HG03520 (cell line): ENCODE data around the gene GRIK2.

Experiments
- ATAC-seq: cut with Tn5 transposase; IDR thresholded peaks from one replicate; pipeline ENCODE4 v1.9.1; 2021; ENCODE audit warnings: mild to moderate bottlenecking, moderate library complexity; ENCODE audit not compliant: unreplicated experiment

The GRIK2 gene

DNA sequence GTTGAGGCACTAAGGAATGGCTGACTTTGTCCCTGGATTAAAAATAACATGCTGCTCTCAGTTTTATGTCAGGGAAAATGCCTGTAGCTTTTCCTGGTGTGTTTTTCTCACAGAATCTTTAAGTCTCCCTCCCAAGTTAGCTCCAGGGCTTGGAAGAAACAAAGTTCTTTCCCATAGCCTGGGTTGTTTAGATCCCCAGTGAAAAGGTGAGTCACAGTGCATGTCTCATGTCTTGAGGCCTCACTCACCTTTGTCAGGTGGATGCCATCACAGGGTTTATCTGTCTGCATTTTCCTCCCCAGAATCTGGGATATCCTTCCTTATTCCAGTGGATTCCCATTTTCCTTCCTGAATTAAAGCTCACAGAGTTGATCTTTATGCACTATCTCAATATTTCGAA, 722.4 kb downstream of the GRIK2 start:
- no peak for ATAC-seq

- no peak for ATAC-seq
Observed at GRCh38 chr6:102118034-102118433, 724.5 kb downstream of the GRIK2 start.
